Colonic mucosa (tissue), 4 donors: ENCODE measurements around the gene HES3. TPM values are rescaled to one million over a fixed set of nuclear protein-coding genes. Genes with fewer than 3 reads are reported as not detected.
A peak's percentile ranks its signal among the peaks of the same experiment; 100 is the strongest.

ENCODE experiments used
- DNase-seq: peaks from one replicate; pipeline ENCODE4 v3.0.0-alpha.2; 2020
- H3K27ac ChIP-seq: fragments of 200-600 bp; one replicate; pipeline ENCODE4 v1.8.0; 2021
- H3K27me3 ChIP-seq: fragments of 200-600 bp; one replicate; pipeline ENCODE4 v1.8.0; 2021
- H3K36me3 ChIP-seq: fragments of 200-600 bp; one replicate; pipeline ENCODE4 v1.8.0; 2021
- H3K4me1 ChIP-seq: fragments of 200-600 bp; one replicate; pipeline ENCODE4 v1.8.0; 2021; ENCODE audit warnings: mild to moderate bottlenecking
- H3K4me3 ChIP-seq: fragments of 200-600 bp; one replicate; pipeline ENCODE4 v1.8.0; 2021
- H3K9ac ChIP-seq, 2 donors: one replicate each; pipeline ENCODE4 v1.7.0; 2013; ENCODE audit warnings: control low read depth in 2 of 2, low read depth in 2 of 2, low read length in 2 of 2
- H3K9me3 ChIP-seq: fragments of 200-600 bp; one replicate; pipeline ENCODE4 v1.8.0; 2021
- CTCF ChIP-seq: fragments of 200-600 bp; IDR thresholded peaks from one replicate; pipeline ENCODE4 v1.8.0; 2022; ENCODE audit warnings: antibody characterized with exemption, mild to moderate bottlenecking
- intact Hi-C: fragments of 100-400 bp; cut with DNase I; formaldehyde crosslinking; loops from one replicate; pipeline ENCODE4 v1.14.1; 2022
- total RNA-seq, 2 donors: library from RNA; stranded (reverse); fragmentation: NEBNext Ultra II Directional in 1 of 2; extraction: Animal tissue kit (Norgen Biotek cat#: 25700) in 1 of 2; gene quantifications; one replicate each; pipeline ENCODE4 v1.2.1, GENCODE V29; 2021
- donor health status: healthy.
- donor health status: DM: no; HTN: no; CAD: no.
- donor health status: DM: no; HTN: no; CAD: no.

Gene HES3
- total RNA-seq, 2 donors from 2014 or later: not detected

- Histone ChIP-seq H3K4me1 (no peaks in the 10 kb centered on the region), H3K9me3 (no peaks in the 10 kb centered on the region), H3K4me3 (no peak overlapping the region), H3K27ac (no peak overlapping the region), H3K27me3 (no peaks in the 10 kb centered on the region), H3K36me3 (no peaks in the 10 kb centered on the region), H3K9ac (no peak overlapping the region)
- intact Hi-C loops: no loop called here
- no peak for TF ChIP-seq CTCF
- DNase-seq: no peak
These were observed 20.4 kb upstream of the HES3 start for GRCh38 chr1:6223617-6224016.

GRCh38 chr1:6224718-6225117 is 19.3 kb upstream of the HES3 start:
- Histone ChIP-seq H3K27me3 (no peaks in the 10 kb centered on the region), H3K27ac (no peak overlapping the region), H3K9me3 (no peaks in the 10 kb centered on the region), H3K36me3 (no peaks in the 10 kb centered on the region), H3K4me3 (no peak overlapping the region), H3K9ac (no peak overlapping the region), H3K4me1 (no peaks in the 10 kb centered on the region)
- no peak for TF ChIP-seq CTCF
- intact Hi-C loops: no loop called here
- no peak for DNase-seq

- no peak for TF ChIP-seq CTCF
- H3K36me3 ChIP-seq: no peaks in the 10 kb centered on the region
- DNase-seq: no peak
- no peak overlapping the region for H3K27ac ChIP-seq
- no peak overlapping the region for H3K4me3 ChIP-seq
- intact Hi-C loops: no loop called here
- H3K27me3 ChIP-seq: no peaks in the 10 kb centered on the region
- H3K4me1 ChIP-seq: no peaks in the 10 kb centered on the region
- no peak overlapping the region for H3K9ac ChIP-seq
- no peaks in the 10 kb centered on the region for H3K9me3 ChIP-seq
These were observed 18.3 kb upstream of the HES3 start for GRCh38 chr1:6225651-6226050.

DNA sequence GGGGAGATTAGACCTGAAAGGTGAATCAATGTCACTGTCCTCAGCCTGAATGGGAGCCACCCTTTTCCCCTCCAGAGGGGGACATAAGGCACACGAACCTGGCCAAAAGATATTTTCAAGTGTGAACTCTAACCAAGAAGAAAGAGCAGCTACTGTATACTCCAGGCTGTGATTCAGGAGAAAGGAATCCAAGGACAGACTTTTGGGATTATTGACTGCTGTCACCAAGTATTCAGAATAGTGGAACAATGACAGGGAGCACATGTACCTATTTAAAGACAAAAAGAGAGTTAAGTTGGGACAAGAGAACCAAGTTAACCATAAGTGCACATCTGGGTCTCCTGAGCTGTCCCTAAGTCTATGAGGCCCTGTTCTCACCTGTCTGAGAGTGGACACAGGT is 10.6 kb upstream of the HES3 start:
- no peak for TF ChIP-seq CTCF
- no peak for DNase-seq
- Histone ChIP-seq H3K36me3 (peaks cover 3% of the 10 kb centered on the region), H3K4me1 (peaks cover 8% of the 10 kb centered on the region), H3K27me3 (no peaks in the 10 kb centered on the region), H3K4me3 (no peak overlapping the region), H3K9ac (no peak overlapping the region), H3K9me3 (no peaks in the 10 kb centered on the region), H3K27ac (no peak overlapping the region)
- intact Hi-C loops: no loop called here

DNA sequence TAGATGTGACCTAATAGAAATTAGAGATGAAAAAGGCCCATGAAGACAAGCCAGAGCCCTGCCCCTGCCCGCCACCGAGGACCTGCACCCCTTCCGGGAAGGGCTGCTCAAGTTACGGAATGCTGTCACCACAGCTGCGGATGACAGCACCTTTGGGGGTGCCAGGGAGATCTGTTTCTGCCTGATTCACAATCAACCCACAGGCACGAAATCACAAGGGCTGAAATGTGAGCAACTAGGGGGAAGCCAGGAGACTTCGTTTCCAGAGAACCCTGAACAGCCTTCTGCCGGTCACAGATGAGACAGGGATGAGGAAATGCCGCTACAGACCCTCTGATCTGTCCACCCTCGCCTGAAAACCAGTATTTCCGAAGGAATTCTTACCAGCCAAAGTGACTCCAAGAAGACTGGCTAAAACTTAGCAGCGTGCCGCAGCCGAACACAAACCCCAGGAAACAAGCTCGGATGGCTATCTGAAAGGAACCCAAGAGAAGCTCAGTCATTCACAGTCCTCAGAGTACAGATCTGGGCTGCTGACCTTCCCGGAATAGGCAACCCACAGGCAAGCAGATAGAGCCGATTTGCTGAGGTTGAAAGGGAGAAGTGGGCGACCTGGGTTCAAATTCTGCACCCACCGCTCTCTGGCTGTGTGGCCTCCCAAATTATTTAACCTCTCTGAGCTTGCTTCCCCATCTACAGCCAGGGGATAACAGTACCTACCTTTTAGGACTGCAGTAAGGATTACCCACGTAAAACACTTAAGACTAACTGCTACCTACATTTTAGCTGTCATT is 9.3 kb upstream of the HES3 start:
- peaks cover 8% of the 10 kb centered on the region for H3K4me1 ChIP-seq
- peaks cover 3% of the 10 kb centered on the region for H3K36me3 ChIP-seq
- no peak for DNase-seq
- peak overlapping the region; percentile 81 to 84 for H3K9ac ChIP-seq
- peaks cover under 1% of the 10 kb centered on the region for H3K27me3 ChIP-seq
- no peak overlapping the region for H3K27ac ChIP-seq
- no peak for TF ChIP-seq CTCF
- H3K4me3 ChIP-seq: peak overlapping the region; percentile 65
- intact Hi-C loops: no loop called here
- H3K9me3 ChIP-seq: no peaks in the 10 kb centered on the region
